ENCODE measurements around the gene RAD23B. TPM values are rescaled to one million over a fixed set of nuclear protein-coding genes. Genes with fewer than 3 reads are reported as not detected.

Gene RAD23B
- total RNA-seq, 4 donors from 2014 or later = 69.8 to 94.4 (median 74.4) TPM

DNA sequence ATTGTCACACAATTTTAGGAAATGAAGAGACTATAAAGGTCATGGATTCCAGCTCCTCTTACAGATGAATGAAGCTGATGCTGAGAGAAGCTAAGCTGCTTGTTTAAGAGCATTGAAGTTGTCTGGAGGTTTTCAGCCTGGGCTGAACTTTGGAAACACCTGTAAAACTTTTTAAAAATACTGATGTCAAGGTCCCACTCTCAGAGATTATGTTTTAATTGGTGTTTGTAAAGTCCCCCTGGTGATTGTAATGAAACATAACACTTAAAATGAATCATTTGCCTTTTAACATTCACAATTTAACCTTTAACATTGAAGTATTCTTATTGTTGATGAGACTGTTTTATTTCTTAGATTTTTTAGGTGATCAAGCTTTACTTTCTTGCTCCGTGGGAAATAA is 16.4 kb downstream of the RAD23B start:
- 68 to 70% methylated on average over 1 of the region's 1 CpG for WGBS, 2 donors
- H3K4me1 ChIP-seq = peaks cover 0 to 46% (median 0%) of the 10 kb centered on the region in 3 donors
- TF ChIP-seq, protein P1, sequence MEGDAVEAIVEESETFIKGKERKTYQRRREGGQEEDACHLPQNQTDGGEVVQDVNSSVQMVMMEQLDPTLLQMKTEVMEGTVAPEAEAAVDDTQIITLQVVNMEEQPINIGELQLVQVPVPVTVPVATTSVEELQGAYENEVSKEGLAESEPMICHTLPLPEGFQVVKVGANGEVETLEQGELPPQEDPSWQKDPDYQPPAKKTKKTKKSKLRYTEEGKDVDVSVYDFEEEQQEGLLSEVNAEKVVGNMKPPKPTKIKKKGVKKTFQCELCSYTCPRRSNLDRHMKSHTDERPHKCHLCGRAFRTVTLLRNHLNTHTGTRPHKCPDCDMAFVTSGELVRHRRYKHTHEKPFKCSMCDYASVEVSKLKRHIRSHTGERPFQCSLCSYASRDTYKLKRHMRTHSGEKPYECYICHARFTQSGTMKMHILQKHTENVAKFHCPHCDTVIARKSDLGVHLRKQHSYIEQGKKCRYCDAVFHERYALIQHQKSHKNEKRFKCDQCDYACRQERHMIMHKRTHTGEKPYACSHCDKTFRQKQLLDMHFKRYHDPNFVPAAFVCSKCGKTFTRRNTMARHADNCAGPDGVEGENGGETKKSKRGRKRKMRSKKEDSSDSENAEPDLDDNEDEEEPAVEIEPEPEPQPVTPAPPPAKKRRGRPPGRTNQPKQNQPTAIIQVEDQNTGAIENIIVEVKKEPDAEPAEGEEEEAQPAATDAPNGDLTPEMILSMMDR (IDR thresholded peaks at IDR 0.05) = peak in 1 of 6 experiments; percentile 29
- TF ChIP-seq POLR2A (IDR thresholded peaks at IDR 0.05) = no peak

DNA sequence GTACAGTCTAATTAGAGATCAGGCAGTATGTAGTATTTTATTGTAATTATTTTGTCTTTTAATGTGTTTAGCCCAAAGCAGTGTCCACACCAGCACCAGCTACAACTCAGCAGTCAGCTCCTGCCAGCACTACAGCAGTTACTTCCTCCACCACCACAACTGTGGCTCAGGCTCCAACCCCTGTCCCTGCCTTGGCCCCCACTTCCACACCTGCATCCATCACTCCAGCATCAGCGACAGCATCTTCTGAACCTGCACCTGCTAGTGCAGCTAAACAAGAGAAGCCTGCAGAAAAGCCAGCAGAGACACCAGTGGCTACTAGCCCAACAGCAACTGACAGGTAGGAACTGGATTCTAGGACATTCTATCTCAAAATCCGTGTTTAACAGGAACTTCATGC is 23.2 kb downstream of the RAD23B start:
- 80 to 90% methylated on average over 1 to 2 of the region's 2 CpGs for WGBS, 2 donors
- H3K4me1 ChIP-seq = no peaks in the 10 kb centered on the region
- H3K27me3 ChIP-seq = no peaks in the 10 kb centered on the region
- intact Hi-C loops (cut with DNase I) = no loop called here
- DNase-seq = no peak
- TF ChIP-seq POLR2A (IDR thresholded peaks at IDR 0.05) = no peak
- TF ChIP-seq, protein P1 (IDR thresholded peaks at IDR 0.05) = no peak
- no peak overlapping the region for H3K27ac ChIP-seq
- no peaks in the 10 kb centered on the region for H3K9me3 ChIP-seq
- H3K36me3 ChIP-seq = peaks cover 4 to 97% (median 4%) of the 10 kb centered on the region in 3 donors
- no peak overlapping the region for H3K4me3 ChIP-seq

More for the DNA sequence above, 16.4 kb downstream of the RAD23B start:
- no peaks in the 10 kb centered on the region for H3K27me3 ChIP-seq
- H3K9me3 ChIP-seq = no peaks in the 10 kb centered on the region
- no peak for DNase-seq
- peaks cover 0 to 38% (median 0%) of the 10 kb centered on the region in 3 donors for H3K36me3 ChIP-seq
- intact Hi-C loops (cut with DNase I) = no loop called here
- no peak overlapping the region for H3K4me3 ChIP-seq
- H3K27ac ChIP-seq = peak overlapping the region in 1 of 4 donors; percentile 30

DNA sequence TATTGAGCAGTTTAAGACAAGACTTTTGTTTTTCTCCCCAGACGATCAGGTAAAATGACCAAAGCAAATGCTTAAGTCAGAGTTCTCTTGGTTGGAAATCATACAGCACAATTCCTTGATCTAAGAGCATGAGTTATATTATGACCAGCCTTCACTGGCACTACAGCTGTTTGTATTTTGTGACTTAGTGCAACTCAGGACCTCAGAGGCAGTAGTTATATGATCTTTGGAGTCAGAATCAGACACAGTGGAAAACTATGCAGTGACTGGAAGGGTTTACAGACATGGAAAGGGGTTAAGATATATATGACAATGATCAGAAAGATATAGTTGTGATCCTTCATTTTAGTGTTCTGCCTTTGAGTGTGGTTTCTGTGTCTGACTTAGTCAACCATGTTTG is 24.3 kb downstream of the RAD23B start:
- TF ChIP-seq, protein P1 (IDR thresholded peaks at IDR 0.05) = no peak
- no peak for TF ChIP-seq POLR2A (IDR thresholded peaks at IDR 0.05)
- no peaks in the 10 kb centered on the region for H3K4me1 ChIP-seq
- intact Hi-C loops (cut with DNase I) = no loop called here
- no peak for DNase-seq
- no peak overlapping the region for H3K27ac ChIP-seq
- peaks cover 4 to 93% (median 6%) of the 10 kb centered on the region in 3 donors for H3K36me3 ChIP-seq
- no peaks in the 10 kb centered on the region for H3K9me3 ChIP-seq
- H3K4me3 ChIP-seq = no peak overlapping the region
- no peaks in the 10 kb centered on the region for H3K27me3 ChIP-seq
- 73 to 100% methylated on average over 1 of the region's 1 CpG for WGBS, 2 donors

- TF ChIP-seq, protein P1 (IDR thresholded peaks at IDR 0.05) = no peak
- no peak for TF ChIP-seq POLR2A (IDR thresholded peaks at IDR 0.05)
- H3K36me3 ChIP-seq = peaks cover 4 to 93% (median 9%) of the 10 kb centered on the region in 3 donors
- intact Hi-C loops (cut with DNase I) = no loop called here
Measured at GRCh38 chr9:107308461-107308860, 25.4 kb downstream of the RAD23B start.

DNA sequence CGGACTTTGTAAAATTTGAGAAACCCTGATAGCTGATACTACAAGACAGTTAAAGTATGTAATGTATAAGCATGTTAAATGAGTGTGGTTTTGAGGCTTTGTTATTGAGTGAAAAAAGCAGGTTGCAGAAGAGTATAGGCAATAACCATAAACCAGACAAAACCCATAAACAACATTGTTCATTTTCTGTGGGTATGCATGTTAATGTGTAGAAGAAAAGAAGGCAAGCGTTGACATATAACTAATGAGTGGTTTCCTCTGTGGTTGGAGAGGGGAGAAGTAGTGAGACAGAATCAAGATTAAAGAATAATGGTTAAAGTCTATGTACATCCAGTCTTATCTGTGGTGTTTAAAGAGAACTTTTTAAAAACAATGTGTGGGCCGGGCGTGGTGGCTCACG is 26.2 kb downstream of the RAD23B start:
- Histone ChIP-seq H3K36me3 (peaks cover 4 to 93% (median 9%) of the 10 kb centered on the region in 3 donors), H3K9me3 (no peaks in the 10 kb centered on the region), H3K4me1 (no peaks in the 10 kb centered on the region), H3K4me3 (no peak overlapping the region), H3K27me3 (no peaks in the 10 kb centered on the region), H3K27ac (no peak overlapping the region)
- TF ChIP-seq, protein P1 (IDR thresholded peaks at IDR 0.05) = no peak
- no peak for TF ChIP-seq POLR2A (IDR thresholded peaks at IDR 0.05)
- DNase-seq = no peak
- 76 to 77% methylated on average over 5 of the region's 5 CpGs for WGBS, 2 donors
- intact Hi-C loops (cut with DNase I) = no loop called here

More at GRCh38 chr9:107308461-107308860, 25.4 kb downstream of the RAD23B start:
- Histone ChIP-seq H3K27ac (no peak overlapping the region), H3K4me1 (no peaks in the 10 kb centered on the region), H3K4me3 (no peak overlapping the region), H3K9me3 (no peaks in the 10 kb centered on the region), H3K27me3 (no peaks in the 10 kb centered on the region)
- no peak for DNase-seq
- WGBS, 2 donors = 0 to 13% methylated on average over 1 of the region's 1 CpG

Measured in esophagus squamous epithelium (tissue), 5 donors.